GM18870 (cell line): ENCODE results near the gene MTURN.
"Not testable (repeated sequence)": the region's sequence is repeated elsewhere in the genome, so short reads cannot be mapped to it uniquely, and the experiment has no call there.

Experiments used
- ATAC-seq: cut with Tn5 transposase; IDR thresholded peaks from one replicate; pipeline ENCODE4 v1.9.1; 2021; ENCODE audit warnings: moderate library complexity; ENCODE audit not compliant: unreplicated experiment

Gene MTURN

GRCh38 chr7:30177186-30177585 is 42.4 kb downstream of the MTURN start:
- ATAC-seq, result no peak

- ATAC-seq, result no peak
Measured at GRCh38 chr7:30177965-30178364, 43.2 kb downstream of the MTURN start.

GRCh38 chr7:30178748-30179436 is 44.1 kb downstream of the MTURN start:
- peak; percentile 85 for ATAC-seq

GRCh38 chr7:30180718-30181117 is 45.9 kb downstream of the MTURN start:
- no peak for ATAC-seq

GRCh38 chr7:30181211-30181610 is 46.4 kb downstream of the MTURN start:
- ATAC-seq, result no peak

GRCh38 chr7:30181736-30182522 is 47.1 kb downstream of the MTURN start:
- ATAC-seq, result no peak

- no peak for ATAC-seq
Measured at GRCh38 chr7:30182814-30183213, 48.0 kb downstream of the MTURN start.

- ATAC-seq, result no peak
Measured at GRCh38 chr7:30183749-30184369, 49.1 kb downstream of the MTURN start.

GRCh38 chr7:30184791-30185487 is 50.2 kb downstream of the MTURN start:
- no peak for ATAC-seq

GRCh38 chr7:30185496-30185895 is 50.7 kb downstream of the MTURN start:
- no peak for ATAC-seq

- no peak for ATAC-seq
Measured at GRCh38 chr7:30186725-30187124, 51.9 kb downstream of the MTURN start.

GRCh38 chr7:30187513-30187912 is 52.7 kb downstream of the MTURN start:
- no peak for ATAC-seq

GRCh38 chr7:30188381-30188780 is 53.6 kb downstream of the MTURN start:
- ATAC-seq, result not testable (repeated sequence)

GRCh38 chr7:30188811-30189210 is 54.0 kb downstream of the MTURN start:
- ATAC-seq, result no peak

- no peak for ATAC-seq
Measured at GRCh38 chr7:30191809-30192208, 57.0 kb downstream of the MTURN start.

- no peak for ATAC-seq
Measured at GRCh38 chr7:30193336-30193943, 58.7 kb downstream of the MTURN start.

- ATAC-seq, result no peak
Measured at GRCh38 chr7:30196408-30196807, 61.6 kb downstream of the MTURN start.

- no peak for ATAC-seq
Measured at GRCh38 chr7:30197438-30197837, 62.7 kb downstream of the MTURN start.

- no peak for ATAC-seq
Measured at GRCh38 chr7:30199271-30199670, 64.5 kb downstream of the MTURN start.

- no peak for ATAC-seq
Measured at GRCh38 chr7:30200591-30200990, 65.8 kb downstream of the MTURN start.

GRCh38 chr7:30201161-30201666 is 66.4 kb downstream of the MTURN start:
- ATAC-seq, result peak; percentile 92
